CD4-positive, alpha-beta T cell treated with Interleukin-17A for 1 hour (primary cell): Measurements from ENCODE around the gene EML1.
"Not testable (repeated sequence)": the region's sequence is repeated elsewhere in the genome, so short reads cannot be mapped to it uniquely, and the experiment has no call there.

ENCODE experiments used
- DNase-seq: peaks from one replicate; pipeline ENCODE4 v3.0.0-alpha.2; 2020

The EML1 gene

GRCh38 chr14:99945732-99946651 lies 152.8 kb downstream of the EML1 start:
- peak; percentile 10 for DNase-seq

- DNase-seq, result peak; percentile 41
These were observed 153.7 kb downstream of the EML1 start for GRCh38 chr14:99946652-99947489.

- no peak for DNase-seq
These were observed 154.5 kb downstream of the EML1 start for GRCh38 chr14:99947695-99948094.

- DNase-seq, result not testable (repeated sequence)
These were observed 156.0 kb downstream of the EML1 start for GRCh38 chr14:99949011-99949732.

GRCh38 chr14:99950181-99950580 lies 157.0 kb downstream of the EML1 start:
- no peak for DNase-seq

- no peak for DNase-seq
These were observed 157.9 kb downstream of the EML1 start for GRCh38 chr14:99951085-99951484.

GRCh38 chr14:99952039-99952438 lies 158.8 kb downstream of the EML1 start:
- no peak for DNase-seq

- DNase-seq, result no peak
These were observed 159.2 kb downstream of the EML1 start for GRCh38 chr14:99952453-99952852.

GRCh38 chr14:99955826-99956455 lies 162.7 kb downstream of the EML1 start:
- DNase-seq, result no peak

GRCh38 chr14:99958380-99958779 lies 165.2 kb downstream of the EML1 start:
- no peak for DNase-seq

- DNase-seq, result no peak
These were observed 168.8 kb downstream of the EML1 start for GRCh38 chr14:99961826-99962518.

- DNase-seq, result no peak
These were observed 171.8 kb downstream of the EML1 start for GRCh38 chr14:99964979-99965378.

GRCh38 chr14:99966037-99966835 lies 173.0 kb downstream of the EML1 start:
- no peak for DNase-seq

GRCh38 chr14:99966912-99967311 lies 173.7 kb downstream of the EML1 start:
- no peak for DNase-seq

GRCh38 chr14:99968191-99968920 lies 175.1 kb downstream of the EML1 start:
- DNase-seq, result no peak

- no peak for DNase-seq
These were observed 175.7 kb downstream of the EML1 start for GRCh38 chr14:99968941-99969340.

GRCh38 chr14:99969673-99970322 lies 176.6 kb downstream of the EML1 start:
- no peak for DNase-seq

GRCh38 chr14:99971087-99971940 lies 178.1 kb downstream of the EML1 start:
- peak; percentile 82 for DNase-seq
